GM10266 (cell line): ENCODE measurements around the gene DOCK3.

ENCODE experiments used
- DNase-seq: peaks from one replicate; pipeline ENCODE4 v3.0.0; 2012; ENCODE audit errors: extremely low spot score
- TF ChIP-seq, protein P1 (sequence below): IDR thresholded peaks from 2 replicates; pipeline ENCODE4 v1.5.1; 2012; ENCODE audit warnings: mild to moderate bottlenecking, low read depth; ENCODE audit not compliant: control insufficient read depth, insufficient read depth; ENCODE audit errors: missing control alignments

Gene DOCK3

GRCh38 chr3:51375136-51375535 lies 700.4 kb downstream of the DOCK3 start:
- no peak for DNase-seq
- TF ChIP-seq, protein P1, sequence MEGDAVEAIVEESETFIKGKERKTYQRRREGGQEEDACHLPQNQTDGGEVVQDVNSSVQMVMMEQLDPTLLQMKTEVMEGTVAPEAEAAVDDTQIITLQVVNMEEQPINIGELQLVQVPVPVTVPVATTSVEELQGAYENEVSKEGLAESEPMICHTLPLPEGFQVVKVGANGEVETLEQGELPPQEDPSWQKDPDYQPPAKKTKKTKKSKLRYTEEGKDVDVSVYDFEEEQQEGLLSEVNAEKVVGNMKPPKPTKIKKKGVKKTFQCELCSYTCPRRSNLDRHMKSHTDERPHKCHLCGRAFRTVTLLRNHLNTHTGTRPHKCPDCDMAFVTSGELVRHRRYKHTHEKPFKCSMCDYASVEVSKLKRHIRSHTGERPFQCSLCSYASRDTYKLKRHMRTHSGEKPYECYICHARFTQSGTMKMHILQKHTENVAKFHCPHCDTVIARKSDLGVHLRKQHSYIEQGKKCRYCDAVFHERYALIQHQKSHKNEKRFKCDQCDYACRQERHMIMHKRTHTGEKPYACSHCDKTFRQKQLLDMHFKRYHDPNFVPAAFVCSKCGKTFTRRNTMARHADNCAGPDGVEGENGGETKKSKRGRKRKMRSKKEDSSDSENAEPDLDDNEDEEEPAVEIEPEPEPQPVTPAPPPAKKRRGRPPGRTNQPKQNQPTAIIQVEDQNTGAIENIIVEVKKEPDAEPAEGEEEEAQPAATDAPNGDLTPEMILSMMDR = no peak

DNA sequence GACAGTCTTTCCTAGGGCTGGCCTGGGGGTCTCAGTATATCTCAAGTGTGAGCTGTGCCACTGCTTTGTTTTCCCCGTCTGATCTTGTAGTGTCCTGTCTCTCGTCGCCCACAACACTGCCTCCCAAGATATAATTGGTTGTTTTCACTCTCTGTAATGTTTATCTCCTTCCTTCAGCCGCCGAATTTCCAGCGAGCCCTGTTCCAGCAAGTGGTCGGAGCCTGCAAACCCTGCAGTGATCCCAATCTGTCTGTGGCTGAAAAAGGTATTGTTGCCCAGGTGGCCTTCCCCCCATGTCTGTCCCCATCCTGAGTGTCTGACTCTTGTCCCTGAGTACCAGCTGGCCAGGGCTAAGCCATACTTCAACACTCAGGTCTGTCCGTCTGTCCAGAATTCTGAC lies 700.8 kb downstream of the DOCK3 start:
- no peak for DNase-seq
- TF ChIP-seq, protein P1 = no peak

- no peak for DNase-seq
- TF ChIP-seq, protein P1 = no peak
Measured at GRCh38 chr3:51378065-51378464, 703.3 kb downstream of the DOCK3 start.

GRCh38 chr3:51378726-51379125 lies 704.0 kb downstream of the DOCK3 start:
- DNase-seq = no peak
- TF ChIP-seq, protein P1 = no peak

DNA sequence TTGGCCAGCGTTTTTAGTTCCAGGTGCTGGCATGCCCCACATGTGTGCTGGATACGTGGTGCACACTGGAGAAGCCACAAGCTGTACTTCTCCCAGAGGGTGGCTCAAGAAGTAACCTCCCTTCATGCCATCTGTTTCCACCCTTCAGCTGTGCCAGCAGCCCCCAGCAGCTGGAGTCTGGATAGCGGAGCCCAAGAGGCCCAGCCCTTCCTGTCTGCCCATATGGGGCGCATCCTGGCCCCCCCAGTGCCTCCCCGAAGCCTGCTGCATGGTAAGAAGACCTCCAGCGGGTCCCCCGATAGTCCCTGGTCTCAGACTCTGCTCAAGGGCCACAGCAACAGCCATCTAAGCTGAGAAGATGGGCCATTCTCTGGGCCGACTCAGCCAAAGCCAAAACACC lies 704.6 kb downstream of the DOCK3 start:
- TF ChIP-seq, protein P1 = no peak
- DNase-seq = no peak

DNA sequence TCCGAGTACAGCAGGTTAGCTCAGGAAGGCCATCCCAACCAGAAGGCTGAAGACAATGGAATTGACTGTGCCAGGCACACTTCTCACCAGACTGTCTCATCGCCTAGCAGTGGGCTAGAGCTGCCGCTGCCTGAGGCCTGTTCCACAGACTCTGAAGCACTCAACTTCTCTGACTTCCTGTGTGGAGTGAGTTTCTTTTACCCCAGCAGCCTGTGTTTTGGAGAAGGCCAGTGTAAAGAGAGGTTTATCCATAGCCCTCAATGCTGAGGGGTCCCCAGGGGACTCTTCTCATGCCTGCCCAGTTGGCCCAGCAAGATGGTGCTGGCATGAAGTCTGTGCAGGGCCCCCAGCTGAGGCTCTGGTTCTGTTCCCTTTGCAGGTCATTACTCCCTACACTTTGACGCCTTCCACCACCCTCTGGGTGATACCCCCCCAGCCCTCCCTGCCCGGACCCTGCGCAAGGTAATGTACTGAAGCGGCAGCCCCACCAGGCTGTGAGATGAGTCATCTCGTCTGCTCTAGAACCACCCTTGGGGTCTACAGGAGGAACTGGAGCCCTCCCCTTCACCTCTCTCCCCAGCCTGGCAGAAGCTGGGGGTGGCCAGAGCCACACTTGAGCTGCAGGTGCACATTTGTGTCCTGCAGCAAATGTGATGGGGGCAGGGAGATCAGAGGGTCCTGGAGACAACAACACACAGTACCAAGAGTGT lies 705.2 kb downstream of the DOCK3 start:
- no peak for DNase-seq
- TF ChIP-seq, protein P1 = no peak

GRCh38 chr3:51380601-51381332 lies 706.0 kb downstream of the DOCK3 start:
- TF ChIP-seq, protein P1 = no peak
- DNase-seq = no peak
